Esophagus muscularis mucosa (tissue), 4 donors: ENCODE results near the gene SMAD2. TPM values are rescaled to one million over a fixed set of nuclear protein-coding genes. Genes with fewer than 3 reads are reported as not detected.

ENCODE experiments used
- DNase-seq: peaks from one replicate; pipeline ENCODE4 v3.0.0-alpha.2; 2017; ENCODE audit errors: extremely low spot score
- H3K27ac ChIP-seq, 4 donors: fragments of 200-600 bp; sonication (generic); replicated peaks in 1 of 4; 1 replicate in 3 of 4; 2 replicates in 1 of 4; pipeline ENCODE4 v1.5.1; 2016 to 2019; ENCODE audit warnings: mild to moderate bottlenecking in 1 of 4
- H3K27me3 ChIP-seq, 4 donors: fragments of 200-600 bp; sonication (generic); one replicate each; pipeline versions ENCODE4 v1.5.1 to v1.6.0; 2016 to 2019
- H3K36me3 ChIP-seq, 4 donors: fragments of 200-600 bp; sonication (generic); one replicate each; pipeline ENCODE4 v1.5.1; 2016 to 2019
- H3K4me1 ChIP-seq, 4 donors: fragments of 200-600 bp; sonication (generic); one replicate each; pipeline ENCODE4 v1.5.1; 2016 to 2019
- H3K4me3 ChIP-seq, 4 donors: fragments of 200-600 bp; sonication (generic); 1 replicate in 2 of 4; 2 replicates in 2 of 4; pipeline ENCODE4 v1.5.1; 2016 to 2019; ENCODE audit warnings: mild to moderate bottlenecking in 4 of 4, moderate library complexity in 1 of 4
- H3K9me3 ChIP-seq, 4 donors: fragments of 200-600 bp; sonication (generic); 1 replicate in 3 of 4; 2 replicates in 1 of 4; pipeline ENCODE4 v1.5.1; 2016 to 2019
- EP300 ChIP-seq: sonication (generic); formaldehyde crosslinking; IDR thresholded peaks from one replicate; pipeline ENCODE4 v1.6.1; 2017; ENCODE audit warnings: antibody characterized with exemption
- POLR2A ChIP-seq: fragments of 450-650 bp; IDR thresholded peaks from one replicate; pipeline ENCODE4 v1.6.1; 2017; ENCODE audit warnings: antibody characterized with exemption, moderate library complexity, mild to moderate bottlenecking, low read depth
- POLR2AphosphoS5 ChIP-seq, 2 donors: sonication (generic); formaldehyde crosslinking; IDR thresholded peaks; one replicate each; pipeline ENCODE4 v1.6.1; 2017; ENCODE audit warnings: antibody characterized with exemption in 2 of 2
- WGBS: methylation state at CpG from one replicate; pipeline ENCODE4 v1.1.5; 2018; 5-methylcytosine and 5-hydroxymethylcytosine counted together
- intact Hi-C: fragments of 100-400 bp; cut with DNase I; formaldehyde crosslinking; loops from one replicate; pipeline ENCODE4 v1.15.1; 2023
- total RNA-seq, 4 donors: library from RNA; depleted of rRNA; stranded (reverse); fragments of >200 nt; gene quantifications; one replicate each; pipeline versions ENCODE4 v1.1.0 to v1.2.1, GENCODE V29; 2016
- TF ChIP-seq, protein P1 (sequence below), 3 experiments: fragments of 200-600 bp in 2 of 3; fragments of 450-650 bp in 1 of 3; sonication (generic) in 2 of 3; IDR thresholded peaks; one replicate each; pipeline ENCODE4 v1.5.1; 2017 to 2019; ENCODE audit warnings: antibody characterized with exemption in 3 of 3, mild to moderate bottlenecking in 2 of 3, moderate library complexity in 1 of 3

The SMAD2 gene
- total RNA-seq, 4 donors from 2014 or later, result 35.7 to 93.4 (median 89.2) TPM

DNA sequence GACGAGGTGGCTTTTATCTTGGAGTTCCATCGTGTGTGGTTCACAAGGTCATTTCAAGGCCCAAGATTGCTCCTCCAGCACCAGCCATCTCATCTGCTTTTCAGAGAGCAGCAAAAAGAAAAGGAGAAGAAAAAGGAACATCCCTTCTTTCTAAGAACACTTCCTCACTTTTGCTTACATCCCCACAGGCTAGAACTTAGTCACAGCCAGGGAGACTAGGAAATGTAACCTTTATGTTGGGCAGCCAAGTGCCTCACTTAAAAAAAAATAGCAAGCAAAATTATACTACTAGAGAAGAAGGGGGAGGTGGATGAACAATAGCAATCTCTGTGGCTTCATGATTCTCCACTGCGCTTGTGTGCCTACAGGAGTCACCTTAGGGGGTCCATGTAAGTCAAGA lies 141.8 kb downstream of the SMAD2 start:
- H3K27ac ChIP-seq, result no peak overlapping the region
- H3K9me3 ChIP-seq, result peaks cover 0 to 18% (median 10%) of the 10 kb centered on the region in 4 donors
- intact Hi-C loops, result no loop called here
- no peak for DNase-seq
- WGBS, result 74% methylated on average over 3 of the region's 3 CpGs
- H3K27me3 ChIP-seq, result no peaks in the 10 kb centered on the region
- no peaks in the 10 kb centered on the region for H3K36me3 ChIP-seq
- H3K4me3 ChIP-seq, result no peak overlapping the region
- H3K4me1 ChIP-seq, result peaks cover 0 to 9% (median 0%) of the 10 kb centered on the region in 4 donors
- TF ChIP-seq EP300, result no peak
- no peak for TF ChIP-seq POLR2A
- TF ChIP-seq, protein P1, sequence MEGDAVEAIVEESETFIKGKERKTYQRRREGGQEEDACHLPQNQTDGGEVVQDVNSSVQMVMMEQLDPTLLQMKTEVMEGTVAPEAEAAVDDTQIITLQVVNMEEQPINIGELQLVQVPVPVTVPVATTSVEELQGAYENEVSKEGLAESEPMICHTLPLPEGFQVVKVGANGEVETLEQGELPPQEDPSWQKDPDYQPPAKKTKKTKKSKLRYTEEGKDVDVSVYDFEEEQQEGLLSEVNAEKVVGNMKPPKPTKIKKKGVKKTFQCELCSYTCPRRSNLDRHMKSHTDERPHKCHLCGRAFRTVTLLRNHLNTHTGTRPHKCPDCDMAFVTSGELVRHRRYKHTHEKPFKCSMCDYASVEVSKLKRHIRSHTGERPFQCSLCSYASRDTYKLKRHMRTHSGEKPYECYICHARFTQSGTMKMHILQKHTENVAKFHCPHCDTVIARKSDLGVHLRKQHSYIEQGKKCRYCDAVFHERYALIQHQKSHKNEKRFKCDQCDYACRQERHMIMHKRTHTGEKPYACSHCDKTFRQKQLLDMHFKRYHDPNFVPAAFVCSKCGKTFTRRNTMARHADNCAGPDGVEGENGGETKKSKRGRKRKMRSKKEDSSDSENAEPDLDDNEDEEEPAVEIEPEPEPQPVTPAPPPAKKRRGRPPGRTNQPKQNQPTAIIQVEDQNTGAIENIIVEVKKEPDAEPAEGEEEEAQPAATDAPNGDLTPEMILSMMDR (IDR thresholded peaks at IDR 0.05), result no peak
- TF ChIP-seq POLR2AphosphoS5 (IDR thresholded peaks at IDR 0.05), result no peak

DNA sequence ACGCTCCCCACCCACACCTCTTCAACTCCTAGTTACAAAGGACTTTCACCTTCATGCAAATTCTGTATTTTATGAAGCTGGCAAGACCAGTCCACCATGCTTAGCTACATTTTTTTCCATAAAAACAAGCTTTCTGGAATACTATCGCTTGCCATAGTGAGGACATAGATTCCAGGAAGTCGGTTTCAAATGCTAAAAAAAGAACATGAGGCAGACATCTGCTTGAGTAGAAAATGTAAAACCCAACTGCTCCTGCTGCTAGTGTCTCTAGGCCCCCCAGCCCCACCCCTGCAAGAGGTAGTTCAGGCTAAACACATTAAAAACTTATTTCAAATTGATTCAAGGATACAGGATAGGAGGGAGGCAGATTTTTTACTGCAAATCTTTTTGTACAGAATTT lies 148.9 kb downstream of the SMAD2 start:
- whole genome bisulfite sequencing, result 79% methylated on average over 3 of the region's 3 CpGs
- TF ChIP-seq POLR2A, result no peak
- no peak for TF ChIP-seq EP300
- TF ChIP-seq, protein P1 (IDR thresholded peaks at IDR 0.05), result no peak
- TF ChIP-seq POLR2AphosphoS5 (IDR thresholded peaks at IDR 0.05), result no peak
- H3K36me3 ChIP-seq, result no peaks in the 10 kb centered on the region
- no peaks in the 10 kb centered on the region for H3K4me1 ChIP-seq
- no peak overlapping the region for H3K27ac ChIP-seq
- intact Hi-C loops, result no loop called here
- no peaks in the 10 kb centered on the region for H3K27me3 ChIP-seq
- no peak overlapping the region for H3K4me3 ChIP-seq
- peak; percentile 29 for DNase-seq
- H3K9me3 ChIP-seq, result peaks cover 0 to 21% (median 12%) of the 10 kb centered on the region in 4 donors

DNA sequence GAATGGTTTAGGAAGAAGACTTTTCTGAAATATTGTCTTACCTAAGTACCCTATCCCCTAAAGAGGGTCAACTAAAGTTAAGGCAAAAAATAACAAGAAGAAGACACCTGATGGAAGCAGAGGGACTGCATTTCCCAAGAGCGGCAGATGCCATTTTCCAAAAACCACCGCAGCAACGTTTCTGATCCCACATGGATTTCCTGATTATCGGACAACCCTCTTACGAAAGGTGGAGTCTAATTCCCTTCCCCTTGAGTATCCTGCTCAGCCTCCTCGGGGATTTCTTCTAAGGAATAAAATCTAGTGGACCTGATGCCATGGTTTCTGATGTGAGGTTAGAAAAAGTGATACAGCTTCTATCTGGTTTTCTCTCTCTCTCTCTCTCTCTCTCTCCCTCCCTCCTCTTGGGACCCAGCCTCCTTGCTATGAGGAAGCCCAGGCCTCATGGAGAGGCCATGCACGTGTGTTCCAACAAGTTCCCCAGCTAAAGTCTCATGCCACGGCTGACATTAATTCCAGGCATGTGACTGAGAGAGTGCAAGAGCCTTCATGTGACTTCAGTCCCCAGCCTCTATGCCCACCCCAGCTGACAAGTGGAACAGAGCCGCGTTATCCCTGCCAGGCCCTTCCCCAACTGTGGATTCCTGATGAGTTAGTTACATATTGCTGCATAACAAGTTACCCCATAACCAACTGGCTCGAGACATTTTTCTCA lies 150.3 kb downstream of the SMAD2 start:
- H3K36me3 ChIP-seq, result no peaks in the 10 kb centered on the region
- DNase-seq, result peak; percentile 74
- 90% methylated on average over 11 of the region's 11 CpGs for WGBS
- no peak overlapping the region for H3K4me3 ChIP-seq
- H3K9me3 ChIP-seq, result peaks cover 0 to 15% (median 9%) of the 10 kb centered on the region in 4 donors
- intact Hi-C loops, result no loop called here
- no peaks in the 10 kb centered on the region for H3K27me3 ChIP-seq
- no peaks in the 10 kb centered on the region for H3K4me1 ChIP-seq
- H3K27ac ChIP-seq, result no peak overlapping the region
- no peak for TF ChIP-seq POLR2AphosphoS5 (IDR thresholded peaks at IDR 0.05)
- TF ChIP-seq, protein P1 (IDR thresholded peaks at IDR 0.05), result no peak
- TF ChIP-seq POLR2A, result no peak
- no peak for TF ChIP-seq EP300

DNA sequence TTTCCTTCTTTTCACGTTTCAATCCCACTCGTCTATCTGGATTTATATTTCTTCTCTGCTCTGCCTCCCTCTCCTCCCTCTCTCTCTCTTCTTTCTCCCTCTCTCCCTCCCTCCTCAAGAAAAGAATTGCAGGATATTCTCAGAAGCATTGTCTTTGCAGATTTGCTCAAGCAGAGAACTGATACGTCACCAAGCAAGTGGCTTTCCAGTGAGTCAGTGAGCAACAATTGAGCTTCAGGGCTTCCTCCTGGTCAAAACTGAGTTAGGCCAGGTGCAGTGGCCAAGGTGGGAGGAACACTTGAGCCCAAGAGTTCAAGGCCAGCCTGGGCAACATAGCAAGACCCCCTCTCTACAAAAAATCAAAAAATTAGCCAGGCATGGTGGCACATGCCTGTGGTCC lies 151.1 kb downstream of the SMAD2 start:
- Histone ChIP-seq H3K4me3 (no peak overlapping the region), H3K27me3 (no peaks in the 10 kb centered on the region), H3K27ac (no peak overlapping the region), H3K36me3 (no peaks in the 10 kb centered on the region), H3K4me1 (no peaks in the 10 kb centered on the region), H3K9me3 (peaks cover 0 to 12% (median 6%) of the 10 kb centered on the region in 4 donors)
- WGBS, result 78% methylated on average over 3 of the region's 3 CpGs
- TF ChIP-seq POLR2AphosphoS5 (IDR thresholded peaks at IDR 0.05) (no peak), POLR2A (no peak), EP300 (no peak)
- TF ChIP-seq, protein P1 (IDR thresholded peaks at IDR 0.05), result no peak
- DNase-seq, result peak; percentile 57
- intact Hi-C loops, result loop anchor here (10.0 kb wide), 1 partner anchor 665 kb away; no protein-coding TSS in a partner anchor
